Measurements from ENCODE around the gene REV1. TPM values are rescaled to one million over a fixed set of nuclear protein-coding genes. Genes with fewer than 3 reads are reported as not detected.

The REV1 gene
- total and polyA plus RNA-seq, 9 of the 15 experiments (the other 6 are each of a cell fraction or from before 2014, with no cell fraction given): 12.8 to 54.4 (median 29.6) TPM

GRCh38 chr2:99445065-99445464, 44.8 kb downstream of the REV1 start:
- H3K79me2 ChIP-seq (ENCODE audit: control insufficient read depth, insufficient read depth, low read length): peaks cover 26% of the 10 kb centered on the region; the same call in 2 of the 3 replicates

More at GRCh38 chr2:99445065-99445464, 44.8 kb downstream of the REV1 start:
- Histone ChIP-seq H2AFZ (ENCODE audit: low read depth, low read length) (no peak overlapping the region), H3K36me3 (ENCODE audit: control insufficient read depth, insufficient read depth, low read length) (peaks cover 56% of the 10 kb centered on the region), H3K4me3 (no peak overlapping the region), H3K4me2 (ENCODE audit: insufficient read depth, low read length) (no peak overlapping the region), H3K9ac (ENCODE audit: insufficient read depth in 1 of 2, low read depth in 2 of 2, low read length in 2 of 2) (no peak overlapping the region), H3K9me3 (replicated peaks; ENCODE audit: control insufficient read depth, insufficient read depth, low read depth, low read length) (no peaks in the 10 kb centered on the region), H3K27me3 (ENCODE audit: control insufficient read depth in 2 of 2, insufficient read depth in 2 of 2, low read length in 2 of 2) (no peaks in the 10 kb centered on the region), H3K4me1 (replicated peaks in 1 of 2; ENCODE audit: control insufficient read depth in 2 of 2, insufficient read depth in 2 of 2, low read length in 2 of 2) (no peaks in the 10 kb centered on the region), H3K9me1 (ENCODE audit: control insufficient read depth, insufficient read depth, low read length) (no peaks in the 10 kb centered on the region), H4K20me1 (replicated peaks; ENCODE audit: control insufficient read depth, insufficient read depth, low read length) (no peaks in the 10 kb centered on the region), H3K27ac (ENCODE audit: extremely low read depth, low read depth, low read length) (no peak overlapping the region)
- TF ChIP-seq MCM3 (IDR thresholded peaks at IDR 0.05) (no peak), NONO (IDR thresholded peaks at IDR 0.05; ENCODE audit: low read depth in 2 of 2, low read length in 1 of 2) (no peak), MYC (IDR thresholded peaks at IDR 0.05; ENCODE audit: low read depth, low read length) (no peak), MYC (CRISPR knock-in tag; IDR thresholded peaks at IDR 0.05; ENCODE audit: borderline replicate concordance, low read depth) (no peak), SOX6 (IDR thresholded peaks at IDR 0.05) (no peak), TAF7 (tag; IDR thresholded peaks at IDR 0.05) (no peak), ZNF197 (CRISPR knock-in tag; IDR thresholded peaks at IDR 0.05; ENCODE audit: low read depth) (no peak), CLOCK (CRISPR knock-in tag; IDR thresholded peaks at IDR 0.05; ENCODE audit: borderline replicate concordance) (no peak)
- WGBS (ENCODE audit: insufficient coverage, low coverage, missing lambda C conversion rate): 59% methylated on average over 4 of the region's 4 CpGs
- in situ Hi-C loops (cut with MboI): no loop called here
- DNase-seq (ENCODE audit: extremely low read depth in 1 of 4, low spot score in 3 of 4) (no peak), ATAC-seq (no peak), FAIRE-seq (no peak)
- CTCF ChIA-PET (ENCODE audit: low intra/inter-chr PET ratio): no interaction called here
- no TSS peak for BruUV-seq (replicated peaks)
- intact Hi-C loops (cut with micrococcal nuclease): no loop called here
- POLR2A ChIA-PET: no interaction called here
